Esophagus squamous epithelium (tissue), 4 donors: ENCODE results near the gene IQSEC1.

Experiments used
- POLR2A ChIP-seq, 4 donors: fragments of 450-650 bp; IDR thresholded peaks; one replicate each; pipeline ENCODE4 v1.6.1; 2017; ENCODE audit warnings: antibody characterized with exemption in 4 of 4, mild to moderate bottlenecking in 4 of 4, moderate library complexity in 3 of 4
- TF ChIP-seq, protein P1 (sequence below), 6 experiments: fragments of 450-650 bp in 4 of 6; fragments of 200-600 bp in 2 of 6; sonication (generic) in 2 of 6; IDR thresholded peaks; one replicate each; pipeline ENCODE4 v1.5.1; 2016 to 2019; ENCODE audit warnings: antibody characterized with exemption in 6 of 6, mild to moderate bottlenecking in 4 of 6, moderate library complexity in 4 of 6

DNA sequence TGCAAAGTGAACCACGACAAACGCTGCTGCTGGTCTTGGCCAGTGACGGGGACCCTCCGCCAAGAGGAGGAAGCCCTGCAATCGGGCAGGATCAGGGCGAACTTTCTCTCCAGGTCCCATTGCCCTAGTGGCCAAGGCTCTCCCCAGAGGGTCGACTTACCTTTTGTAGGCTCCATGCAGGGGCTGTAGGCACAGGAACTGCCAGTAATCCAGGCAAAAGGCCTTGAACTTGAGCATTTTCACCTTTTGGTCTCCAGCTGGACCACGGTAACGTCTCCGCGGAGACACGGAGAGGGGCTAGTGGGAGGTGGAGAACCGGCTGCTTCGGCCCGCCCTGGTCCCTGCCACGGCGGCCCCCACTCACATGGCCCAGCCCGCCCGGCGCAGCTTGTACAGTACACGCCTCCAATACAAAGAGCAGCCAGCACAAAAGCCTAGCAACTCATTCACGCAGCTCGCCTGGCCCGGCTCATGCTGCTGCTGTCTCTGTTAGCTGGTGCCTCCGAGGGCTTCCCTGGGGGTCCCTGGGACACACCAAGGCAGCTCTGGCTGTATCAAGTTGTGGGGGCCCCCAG is 31.0 kb downstream of the IQSEC1 start:
- TF ChIP-seq, protein P1, sequence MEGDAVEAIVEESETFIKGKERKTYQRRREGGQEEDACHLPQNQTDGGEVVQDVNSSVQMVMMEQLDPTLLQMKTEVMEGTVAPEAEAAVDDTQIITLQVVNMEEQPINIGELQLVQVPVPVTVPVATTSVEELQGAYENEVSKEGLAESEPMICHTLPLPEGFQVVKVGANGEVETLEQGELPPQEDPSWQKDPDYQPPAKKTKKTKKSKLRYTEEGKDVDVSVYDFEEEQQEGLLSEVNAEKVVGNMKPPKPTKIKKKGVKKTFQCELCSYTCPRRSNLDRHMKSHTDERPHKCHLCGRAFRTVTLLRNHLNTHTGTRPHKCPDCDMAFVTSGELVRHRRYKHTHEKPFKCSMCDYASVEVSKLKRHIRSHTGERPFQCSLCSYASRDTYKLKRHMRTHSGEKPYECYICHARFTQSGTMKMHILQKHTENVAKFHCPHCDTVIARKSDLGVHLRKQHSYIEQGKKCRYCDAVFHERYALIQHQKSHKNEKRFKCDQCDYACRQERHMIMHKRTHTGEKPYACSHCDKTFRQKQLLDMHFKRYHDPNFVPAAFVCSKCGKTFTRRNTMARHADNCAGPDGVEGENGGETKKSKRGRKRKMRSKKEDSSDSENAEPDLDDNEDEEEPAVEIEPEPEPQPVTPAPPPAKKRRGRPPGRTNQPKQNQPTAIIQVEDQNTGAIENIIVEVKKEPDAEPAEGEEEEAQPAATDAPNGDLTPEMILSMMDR (IDR thresholded peaks at IDR 0.05), result no peak
- TF ChIP-seq POLR2A (IDR thresholded peaks at IDR 0.05), result no peak
